Left lung (tissue), 10 donors: ENCODE results near the gene RNH1. TPM values are rescaled to one million over a fixed set of nuclear protein-coding genes. Genes with fewer than 3 reads are reported as not detected.

Source experiments
- ATAC-seq: fragments of 200-7000 bp; cut with Tn5 transposase; one replicate; pipeline ENCODE4 v1.9.1; 2020; ENCODE audit warnings: moderate library complexity
- DNase-seq, 4 donors: peaks; one replicate each; pipeline ENCODE4 v3.0.0-alpha.2; 2013 to 2020
- H3K27ac ChIP-seq, 2 donors: fragments of 200-600 bp; sonication (generic) in 1 of 2; one replicate each; pipeline versions ENCODE4 v1.5.0 to v1.8.0; 2020 to 2021
- H3K27me3 ChIP-seq, 2 donors: fragments of 200-600 bp; sonication (generic) in 1 of 2; one replicate each; pipeline versions ENCODE4 v1.5.0 to v1.8.0; 2020 to 2021
- H3K36me3 ChIP-seq, 2 donors: fragments of 200-600 bp; sonication (generic) in 1 of 2; one replicate each; pipeline versions ENCODE4 v1.5.0 to v1.8.0; 2020 to 2021
- H3K4me1 ChIP-seq, 2 donors: fragments of 200-600 bp; one replicate each; pipeline ENCODE4 v1.8.0; 2021
- H3K4me3 ChIP-seq, 2 donors: fragments of 200-600 bp; sonication (generic) in 1 of 2; one replicate each; pipeline versions ENCODE4 v1.5.0 to v1.8.0; 2020 to 2021; ENCODE audit warnings: mild to moderate bottlenecking in 1 of 2
- H3K9me3 ChIP-seq, 2 donors: fragments of 200-600 bp; sonication (generic) in 1 of 2; one replicate each; pipeline versions ENCODE4 v1.5.0 to v1.8.0; 2020 to 2021
- CTCF ChIP-seq, 2 donors: fragments of 200-600 bp; sonication (generic) in 1 of 2; IDR thresholded peaks; one replicate each; pipeline versions ENCODE4 v1.5.0 to v1.8.0; 2021; ENCODE audit warnings: antibody characterized with exemption in 2 of 2
- intact Hi-C, 2 donors: fragments of 100-400 bp; cut with DNase I; formaldehyde crosslinking; loops; one replicate each; pipeline versions ENCODE4 v1.11.2 to v1.14.2; 2022
- polyA plus RNA-seq, 6 donors: library from polyadenylated mRNA; unstranded; fragments of 120-200 nt; gene quantifications; one replicate each; pipeline ENCODE4 v1.2.1, GENCODE V29; 2013; ENCODE audit not compliant: insufficient read length in 6 of 6
- total RNA-seq, 2 donors: library from RNA; stranded (reverse); fragmentation: NEBNext Ultra II Directional; extraction: Animal tissue kit (Norgen Biotek cat#: 25700); gene quantifications; one replicate each; pipeline ENCODE4 v1.2.1, GENCODE V29; 2021
- donor health status: DM: no; HTN: yes; CAD: no.
- donor health status: DM: no; HTN: no; CAD: no.

RNH1 gene
- total and polyA plus RNA-seq, 8 donors: 69.3 to 243 (median 91.2) TPM

- ATAC-seq (no peak), DNase-seq (no peak)
- Histone ChIP-seq H3K27me3 (no peaks in the 10 kb centered on the region), H3K27ac (no peak overlapping the region), H3K4me1 (peaks cover 25 to 45% of the 10 kb centered on the region in 2 donors), H3K4me3 (no peak overlapping the region), H3K36me3 (peaks cover 0 to 54% of the 10 kb centered on the region in 2 donors), H3K9me3 (no peaks in the 10 kb centered on the region)
- intact Hi-C loops: no loop called here
- TF ChIP-seq CTCF (IDR thresholded peaks at IDR 0.05): no peak
Measured at GRCh38 chr11:501683-502287, 5.3 kb downstream of the RNH1 start.

- peaks cover 0 to 61% of the 10 kb centered on the region in 2 donors for H3K36me3 ChIP-seq
- no peak for DNase-seq
- no peak for TF ChIP-seq CTCF (IDR thresholded peaks at IDR 0.05)
- no peak overlapping the region for H3K4me3 ChIP-seq
- intact Hi-C loops: no loop called here
- no peaks in the 10 kb centered on the region for H3K27me3 ChIP-seq
- peaks cover 25 to 43% of the 10 kb centered on the region in 2 donors for H3K4me1 ChIP-seq
- ATAC-seq: no peak
- no peak overlapping the region for H3K27ac ChIP-seq
- H3K9me3 ChIP-seq: no peaks in the 10 kb centered on the region
Measured at GRCh38 chr11:501001-501682, 5.9 kb downstream of the RNH1 start.

GRCh38 chr11:499201-500076, 7.6 kb downstream of the RNH1 start:
- Histone ChIP-seq H3K4me1 (peaks cover 10 to 27% of the 10 kb centered on the region in 2 donors), H3K27me3 (no peaks in the 10 kb centered on the region), H3K9me3 (no peaks in the 10 kb centered on the region), H3K36me3 (peaks cover 0 to 78% of the 10 kb centered on the region in 2 donors), H3K4me3 (no peak overlapping the region), H3K27ac (no peak overlapping the region)
- ATAC-seq (no peak), DNase-seq (peak in 1 of 4 donors; percentile 73)
- intact Hi-C loops: no loop called here
- no peak for TF ChIP-seq CTCF (IDR thresholded peaks at IDR 0.05)

GRCh38 chr11:498297-499181, 8.5 kb downstream of the RNH1 start:
- DNase-seq: peak in 1 of 4 donors; percentile 71
- Histone ChIP-seq H3K9me3 (no peaks in the 10 kb centered on the region), H3K4me1 (peaks cover 5 to 18% of the 10 kb centered on the region in 2 donors), H3K27ac (no peak overlapping the region), H3K4me3 (no peak overlapping the region), H3K27me3 (no peaks in the 10 kb centered on the region), H3K36me3 (peaks cover 0 to 87% of the 10 kb centered on the region in 2 donors)
- intact Hi-C loops: no loop called here
- TF ChIP-seq CTCF (IDR thresholded peaks at IDR 0.05): no peak
- no peak for ATAC-seq
